ENCODE measurements around the gene THNSL1. TPM values are rescaled to one million over a fixed set of nuclear protein-coding genes. Genes with fewer than 3 reads are reported as not detected.

Gene THNSL1
- total and polyA plus RNA-seq, 9 of the 15 experiments (the other 6 are each of a cell fraction or from before 2014, with no cell fraction given), result 4.5 to 8.6 (median 6.3) TPM

- in situ Hi-C loops (cut with MboI), result no loop called here
- TF ChIP-seq ZNF280A (IDR thresholded peaks at IDR 0.05; ENCODE audit: low read depth, partially characterized antibody) (no peak), ZNF318 (IDR thresholded peaks at IDR 0.05; ENCODE audit: borderline replicate concordance in 1 of 2, low read depth in 1 of 2) (no peak), DPF2 (IDR thresholded peaks at IDR 0.05) (no peak), E2F1 (CRISPR knock-in tag; IDR thresholded peaks at IDR 0.05) (no peak), E2F3 (CRISPR knock-in tag; IDR thresholded peaks at IDR 0.05) (no peak), KDM5B (IDR thresholded peaks at IDR 0.05; ENCODE audit: insufficient replicate concordance, low read depth, low read length) (no peak), TAL1 (IDR thresholded peaks at IDR 0.05) (no peak), JUNB (CRISPR knock-in tag; conservative IDR thresholded peaks at IDR 0.05) (no peak), BDP1 (IDR thresholded peaks at IDR 0.05; ENCODE audit: insufficient read depth, insufficient read length) (no peak), ETV5 (CRISPR knock-in tag; IDR thresholded peaks at IDR 0.05; ENCODE audit: low read depth) (no peak), KLF13 (tag; IDR thresholded peaks at IDR 0.05; ENCODE audit: borderline replicate concordance, low read depth) (no peak), EGR1 (conservative IDR thresholded peaks at IDR 0.05) (no peak), POU5F1 (IDR thresholded peaks at IDR 0.05; ENCODE audit: borderline replicate concordance, low read depth, low read length, partially characterized antibody) (no peak)
Measured at GRCh38 chr10:25072786-25073185, 56.4 kb downstream of the THNSL1 start.

More at GRCh38 chr10:25072786-25073185, 56.4 kb downstream of the THNSL1 start:
- BruUV-seq (replicated peaks), result no TSS peak
- H4K20me1 ChIP-seq (replicated peaks; ENCODE audit: control insufficient read depth, insufficient read depth, low read length), result no peaks in the 10 kb centered on the region
- H3K27me3 ChIP-seq (ENCODE audit: control insufficient read depth in 2 of 2, insufficient read depth in 2 of 2, low read length in 2 of 2), result no peaks in the 10 kb centered on the region
- H3K79me2 ChIP-seq (ENCODE audit: control insufficient read depth, insufficient read depth, low read length), result no peaks in the 10 kb centered on the region
- no peak overlapping the region for H3K9ac ChIP-seq (ENCODE audit: insufficient read depth in 1 of 2, low read depth in 2 of 2, low read length in 2 of 2)
- 29% methylated on average over 2 of the region's 2 CpGs for WGBS (ENCODE audit: insufficient coverage, low coverage, missing lambda C conversion rate)
- H3K36me3 ChIP-seq (ENCODE audit: control insufficient read depth, insufficient read depth, low read length), result no peaks in the 10 kb centered on the region
- intact Hi-C loops (cut with micrococcal nuclease), result no loop called here
- H2AFZ ChIP-seq (ENCODE audit: low read depth, low read length), result no peak overlapping the region; the same call in 1 of the 2 replicates
- H3K4me2 ChIP-seq (ENCODE audit: insufficient read depth, low read length), result no peak overlapping the region
- FAIRE-seq (no peak), DNase-seq (ENCODE audit: extremely low read depth in 1 of 4, low spot score in 3 of 4) (no peak), ATAC-seq (no peak)
- no peaks in the 10 kb centered on the region for H3K9me1 ChIP-seq (ENCODE audit: control insufficient read depth, insufficient read depth, low read length)
- CTCF ChIA-PET (ENCODE audit: low intra/inter-chr PET ratio), result no interaction called here
- no peaks in the 10 kb centered on the region for H3K9me3 ChIP-seq (replicated peaks; ENCODE audit: control insufficient read depth, insufficient read depth, low read depth, low read length)
- H3K4me3 ChIP-seq, result no peak overlapping the region
- POLR2A ChIA-PET, result no interaction called here
- H3K4me1 ChIP-seq (replicated peaks in 1 of 2; ENCODE audit: control insufficient read depth in 2 of 2, insufficient read depth in 2 of 2, low read length in 2 of 2), result peaks cover 0 to 4% of the 10 kb centered on the region in 2 experiments; a peak in 2 of 5 replicates
- no peak overlapping the region for H3K27ac ChIP-seq (ENCODE audit: extremely low read depth, low read depth, low read length)
